Panc1 (cell line): ENCODE results near the gene LMF1. TPM values are rescaled to one million over a fixed set of nuclear protein-coding genes. Genes with fewer than 3 reads are reported as not detected.

Experiments used
- ATAC-seq: fragments of 200-7000 bp; cut with Tn5 transposase; 2 replicates; pipeline ENCODE4 v1.9.1; 2020; ENCODE audit warnings: mild to moderate bottlenecking, moderate library complexity
- BruUV-seq: library from RNA; stranded (reverse); fragments of 400-500 nt; replicated peaks from 2 replicates; lab custom pipeline; 2021; lab: Mats Ljungman, UMichigan
- CTCF ChIA-PET: fragments of 300-600 bp; sonication (Branson Sonifier 250); formaldehyde crosslinking; loops from one replicate; lab custom pipeline; 2022; ENCODE audit warnings: antibody characterized with exemption; lab: Charles Lee
- POLR2A ChIA-PET: fragments of 300-600 bp; sonication (Branson Sonifier 250); formaldehyde crosslinking; loops from one replicate; lab custom pipeline; 2022; ENCODE audit warnings: antibody characterized with exemption; lab: Charles Lee
- DNase-seq: peaks from one replicate; pipeline ENCODE4 v3.0.0-alpha.2; 2010; ENCODE audit warnings: low read depth, low spot score
- H3K27ac ChIP-seq: 2 replicates; pipeline ENCODE4 v1.5.1; 2011; ENCODE audit warnings: mild to moderate bottlenecking, low read length, inconsistent platforms
- H3K27me3 ChIP-seq: fragments of 200-500 bp; sonication (Bioruptor generic); 2 replicates; pipeline ENCODE4 v1.6.0; 2014; ENCODE audit warnings: low read length, inconsistent platforms; ENCODE audit not compliant: control insufficient read depth, insufficient read depth
- H3K36me3 ChIP-seq: fragments of 200-500 bp; sonication (Bioruptor generic); 2 replicates; pipeline ENCODE4 v1.5.1; 2014; ENCODE audit warnings: inconsistent platforms, mild to moderate bottlenecking, low read length, moderate library complexity; ENCODE audit not compliant: control insufficient read depth, insufficient read depth
- H3K4me1 ChIP-seq: 2 replicates; pipeline ENCODE4 v1.5.1; 2011; ENCODE audit warnings: inconsistent platforms, mild to moderate bottlenecking, low read length, moderate library complexity; ENCODE audit not compliant: control insufficient read depth, insufficient read depth
- H3K4me3 ChIP-seq, 2 experiments: 2 replicates each; pipeline ENCODE4 v1.5.1; 2011 to 2012; ENCODE audit warnings: low read depth in 2 of 2, low read length in 2 of 2, mild to moderate bottlenecking in 2 of 2, inconsistent platforms in 1 of 2, moderate library complexity in 1 of 2
- H3K9me3 ChIP-seq: fragments of 200-500 bp; sonication (Bioruptor generic); 2 replicates; pipeline ENCODE4 v1.5.1; 2014; ENCODE audit warnings: low read depth, mild to moderate bottlenecking, inconsistent platforms, low read length, moderate library complexity; ENCODE audit not compliant: control insufficient read depth, insufficient read depth
- POLR2AphosphoS5 ChIP-seq: IDR thresholded peaks from 2 replicates; pipeline ENCODE4 v1.6.1; 2012; ENCODE audit warnings: mild to moderate bottlenecking, low read depth, low read length, moderate library complexity
- REST ChIP-seq, 2 experiments: IDR thresholded peaks; 2 replicates each; pipeline ENCODE4 v1.6.1; 2011 to 2012; ENCODE audit warnings: low read depth in 2 of 2, control low read depth in 1 of 2, low read length in 1 of 2, mild to moderate bottlenecking in 1 of 2, moderate library complexity in 1 of 2; ENCODE audit not compliant: insufficient read depth in 1 of 2
- SIN3A ChIP-seq: IDR thresholded peaks from 2 replicates; pipeline ENCODE4 v1.6.1; 2012; ENCODE audit warnings: low read depth, mild to moderate bottlenecking, low read length, moderate library complexity, borderline replicate concordance; ENCODE audit not compliant: insufficient read depth
- TCF7L2 ChIP-seq: IDR thresholded peaks from 2 replicates; pipeline ENCODE4 v1.6.1; 2011; ENCODE audit warnings: mild to moderate bottlenecking, low read depth, low read length, inconsistent platforms
- in situ Hi-C: cut with HindIII; loops from 2 replicates; pipeline ENCODE4 v1.10.0; 2016; ENCODE audit warnings: low sequenced_read_pairs, low pct_unique_long_range_greater_than_20kb
- intact Hi-C: fragments of 100-400 bp; cut with micrococcal nuclease; formaldehyde crosslinking; loops from one replicate; pipeline ENCODE4 v1.10.0; 2022; ENCODE audit not compliant: unreplicated experiment
- total RNA-seq: library from RNA; stranded (reverse); gene quantifications from one replicate; pipeline ENCODE4 v1.2.1, GENCODE V29; 2021; ENCODE audit not compliant: unreplicated experiment
- TF ChIP-seq, protein P1 (sequence below): fragments of 450-650 bp; IDR thresholded peaks from 2 replicates; pipeline ENCODE4 v1.5.1; 2017; ENCODE audit warnings: mild to moderate bottlenecking

The LMF1 gene
- total RNA-seq, 1 experiment from 2014 or later, result 24.3 TPM

GRCh38 chr16:815861-816260, 154.9 kb downstream of the LMF1 start:
- Histone ChIP-seq H3K27ac (no peak overlapping the region), H3K4me1 (peaks cover 4% of the 10 kb centered on the region; the same call in 1 of the 2 replicates), H3K36me3 (no peaks in the 10 kb centered on the region), H3K27me3 (no peaks in the 10 kb centered on the region), H3K9me3 (no peaks in the 10 kb centered on the region), H3K4me3 (no peak overlapping the region)
- ChIA-PET POLR2A (no interaction called here), CTCF (interaction anchor here (0.7 kb wide), 1 partner anchor 237 kb away, joined by 6 read pairs; no protein-coding TSS in a partner anchor)
- no peak for ATAC-seq
- no peak for TF ChIP-seq POLR2AphosphoS5
- TF ChIP-seq, protein P1, sequence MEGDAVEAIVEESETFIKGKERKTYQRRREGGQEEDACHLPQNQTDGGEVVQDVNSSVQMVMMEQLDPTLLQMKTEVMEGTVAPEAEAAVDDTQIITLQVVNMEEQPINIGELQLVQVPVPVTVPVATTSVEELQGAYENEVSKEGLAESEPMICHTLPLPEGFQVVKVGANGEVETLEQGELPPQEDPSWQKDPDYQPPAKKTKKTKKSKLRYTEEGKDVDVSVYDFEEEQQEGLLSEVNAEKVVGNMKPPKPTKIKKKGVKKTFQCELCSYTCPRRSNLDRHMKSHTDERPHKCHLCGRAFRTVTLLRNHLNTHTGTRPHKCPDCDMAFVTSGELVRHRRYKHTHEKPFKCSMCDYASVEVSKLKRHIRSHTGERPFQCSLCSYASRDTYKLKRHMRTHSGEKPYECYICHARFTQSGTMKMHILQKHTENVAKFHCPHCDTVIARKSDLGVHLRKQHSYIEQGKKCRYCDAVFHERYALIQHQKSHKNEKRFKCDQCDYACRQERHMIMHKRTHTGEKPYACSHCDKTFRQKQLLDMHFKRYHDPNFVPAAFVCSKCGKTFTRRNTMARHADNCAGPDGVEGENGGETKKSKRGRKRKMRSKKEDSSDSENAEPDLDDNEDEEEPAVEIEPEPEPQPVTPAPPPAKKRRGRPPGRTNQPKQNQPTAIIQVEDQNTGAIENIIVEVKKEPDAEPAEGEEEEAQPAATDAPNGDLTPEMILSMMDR, result no peak
- no peak for TF ChIP-seq TCF7L2
- TF ChIP-seq SIN3A, result no peak
- no peak for TF ChIP-seq REST (IDR thresholded peaks at IDR 0.05; ENCODE audit: insufficient read depth in 1 of 2, low read depth in 2 of 2, low read length in 1 of 2)
- intact Hi-C loops, result no loop called here
- no TSS peak for BruUV-seq
- in situ Hi-C loops, result no loop called here
- no peak for DNase-seq

DNA sequence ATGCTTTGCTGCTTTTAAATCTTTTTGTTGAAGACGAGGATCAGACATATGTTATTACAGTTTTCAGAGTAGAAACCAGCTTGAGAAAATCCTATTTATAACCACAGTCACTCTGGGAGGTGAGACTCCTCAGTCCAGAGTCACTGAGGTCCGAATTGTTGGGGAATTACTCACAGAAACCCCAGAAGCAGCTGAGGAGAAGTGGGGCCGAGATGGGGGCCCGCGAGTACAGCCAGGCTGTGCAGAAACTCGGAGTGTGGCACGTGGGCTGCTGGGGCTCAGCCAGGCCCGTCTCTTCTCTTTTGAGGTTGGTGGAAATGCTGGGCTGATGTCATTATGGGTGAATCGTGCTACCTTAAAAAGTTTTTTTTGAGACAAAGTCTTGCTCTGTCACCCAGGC, 155.8 kb downstream of the LMF1 start:
- ChIA-PET POLR2A (no interaction called here), CTCF (interaction anchor here (0.7 to 0.8 kb wide), 2 partner anchors 12 to 238 kb away, joined by 4 to 6 read pairs; no protein-coding TSS in a partner anchor)
- Histone ChIP-seq H3K36me3 (no peaks in the 10 kb centered on the region), H3K4me3 (no peak overlapping the region), H3K27me3 (no peaks in the 10 kb centered on the region), H3K27ac (no peak overlapping the region), H3K9me3 (no peaks in the 10 kb centered on the region), H3K4me1 (peaks cover 4% of the 10 kb centered on the region; the same call in 1 of the 2 replicates)
- intact Hi-C loops, result no loop called here
- TF ChIP-seq TCF7L2, result no peak
- TF ChIP-seq, protein P1, result no peak
- TF ChIP-seq POLR2AphosphoS5, result no peak
- no peak for TF ChIP-seq SIN3A
- TF ChIP-seq REST (IDR thresholded peaks at IDR 0.05; ENCODE audit: insufficient read depth in 1 of 2, low read depth in 2 of 2, low read length in 1 of 2), result no peak
- DNase-seq (no peak), ATAC-seq (no peak)
- BruUV-seq, result no TSS peak
- in situ Hi-C loops, result no loop called here
